HepG2 (cell line): Measurements from ENCODE around the gene GALNT5. TPM values are rescaled to one million over a fixed set of nuclear protein-coding genes. Genes with fewer than 3 reads are reported as not detected.

Experiments
- ATAC-seq: fragments of 200-7000 bp; cut with Tn5 transposase; 3 replicates; pipeline ENCODE4 v1.9.1; 2020; ENCODE audit warnings: mild to moderate bottlenecking, moderate library complexity
- BruUV-seq: library from RNA; stranded (reverse); fragments of 400-500 nt; replicated peaks from 2 replicates; lab custom pipeline; 2021; lab: Mats Ljungman, UMichigan
- CTCF ChIA-PET: fragments of 300-600 bp; formaldehyde crosslinking; extraction: SDS; loops from one replicate; lab custom pipeline; 2021; ENCODE audit warnings: low total read pairs, inconsistent platforms, low intra/inter-chr PET ratio; lab: Yijun Ruan, JAX
- POLR2A ChIA-PET: fragments of 350-600 bp; sonication (Branson Sonifier 250); formaldehyde crosslinking; loops from one replicate; lab custom pipeline; 2020; ENCODE audit warnings: antibody characterized with exemption, inconsistent platforms; lab: Yijun Ruan, JAX
- DNase-seq: peaks from one replicate; pipeline ENCODE4 v3.0.0-alpha.2; 2015; ENCODE audit warnings: low spot score
- FAIRE-seq: peaks from 3 replicates; lab custom pipeline; 2011; peaks lifted over from hg19 to GRCh38; lab: Jason Lieb, UNC
- H2AFZ ChIP-seq: one replicate; pipeline ENCODE4 v1.6.1; 2011; ENCODE audit warnings: low read length, inconsistent platforms
- H3K27ac ChIP-seq: fragments of 300-600 bp; 3 replicates; pipeline ENCODE4 v1.8.0; 2011; ENCODE audit warnings: mixed run types, mild to moderate bottlenecking, mixed read lengths, low read length, inconsistent platforms; ENCODE audit not compliant: insufficient read depth; ENCODE audit errors: extremely low read length
- H3K27me3 ChIP-seq, 2 experiments: fragments of 200-600 bp in 1 of 2; 2 replicates in 1 of 2; 3 replicates in 1 of 2; pipeline versions ENCODE4 v1.6.0 to v1.8.0; 2011; ENCODE audit warnings: low read length in 2 of 2, mild to moderate bottlenecking in 2 of 2, moderate library complexity in 2 of 2, inconsistent platforms in 1 of 2; ENCODE audit not compliant: insufficient read depth in 2 of 2, control insufficient read depth in 1 of 2
- H3K36me3 ChIP-seq, 2 experiments: fragments of 200-600 bp in 1 of 2; replicated peaks in 1 of 2; 2 replicates in 1 of 2; 3 replicates in 1 of 2; pipeline versions ENCODE4 v1.5.1 to v1.8.0; 2011; ENCODE audit warnings: low read length in 2 of 2, inconsistent platforms in 1 of 2; ENCODE audit not compliant: insufficient read depth in 2 of 2, control insufficient read depth in 1 of 2
- H3K4me1 ChIP-seq: 2 replicates; pipeline ENCODE4 v1.5.1; 2012; ENCODE audit warnings: low read length, inconsistent platforms; ENCODE audit not compliant: insufficient read depth
- H3K4me2 ChIP-seq: 2 replicates; pipeline ENCODE4 v1.6.0; 2011; ENCODE audit warnings: low read depth, low read length, inconsistent platforms
- H3K4me3 ChIP-seq, 3 experiments: fragments of 200-600 bp in 1 of 3; sonication (generic), shearing (Covaris generic) in 1 of 3; replicated peaks in 1 of 3; 2 replicates each; pipeline ENCODE4 v1.5.1; 2011 to 2016; ENCODE audit warnings: low read length in 3 of 3, inconsistent platforms in 2 of 3, low read depth in 2 of 3, mild to moderate bottlenecking in 2 of 3, control low read depth in 1 of 3, mixed read lengths in 1 of 3; ENCODE audit not compliant: insufficient read depth in 1 of 3
- H3K79me2 ChIP-seq: one replicate; pipeline ENCODE4 v1.6.1; 2011; ENCODE audit warnings: low read length, inconsistent platforms; ENCODE audit not compliant: insufficient read depth
- H3K9ac ChIP-seq: 2 replicates; pipeline ENCODE4 v1.6.0; 2011; ENCODE audit warnings: mild to moderate bottlenecking, low read depth, low read length, inconsistent platforms; ENCODE audit not compliant: insufficient read depth
- H3K9me3 ChIP-seq: 2 replicates; pipeline ENCODE4 v1.5.1; 2012; ENCODE audit warnings: mild to moderate bottlenecking, low read length
- H4K20me1 ChIP-seq: 2 replicates; pipeline ENCODE4 v1.6.0; 2011; ENCODE audit warnings: inconsistent platforms, mild to moderate bottlenecking, low read length, moderate library complexity; ENCODE audit not compliant: insufficient read depth
- DPF2 ChIP-seq: sonication (generic); formaldehyde crosslinking; IDR thresholded peaks from 2 replicates; pipeline ENCODE4 v1.4.0; 2020; ENCODE audit warnings: mild to moderate bottlenecking, low read depth, missing genetic modification reagents, borderline replicate concordance
- FOSL1 ChIP-seq: sonication (generic); formaldehyde crosslinking; IDR thresholded peaks from 2 replicates; pipeline ENCODE4 v1.9.0; 2021; ENCODE audit warnings: missing genetic modification reagents, borderline replicate concordance
- HNRNPK ChIP-seq: fragments of 200-400 bp; formaldehyde crosslinking; IDR thresholded peaks from 2 replicates; pipeline ENCODE4 v1.6.1; 2018; ENCODE audit warnings: low read length, low read depth, moderate library complexity, mild to moderate bottlenecking; ENCODE audit not compliant: poor library complexity, severe bottlenecking
- JUNB ChIP-seq: sonication (generic); formaldehyde crosslinking; IDR thresholded peaks from 2 replicates; pipeline ENCODE4 v1.8.0; 2022; ENCODE audit warnings: missing genetic modification reagents, mild to moderate bottlenecking, borderline replicate concordance
- KLF16 ChIP-seq, 2 experiments: sonication (generic) in 1 of 2; formaldehyde crosslinking in 1 of 2; IDR thresholded peaks; 2 replicates each; pipeline versions ENCODE4 v1.6.1 to v1.8.0; 2016 to 2023; ENCODE audit warnings: missing genetic modification reagents in 2 of 2, missing compliant biosample characterization in 1 of 2
- POLR2AphosphoS5 ChIP-seq: IDR thresholded peaks from 2 replicates; pipeline ENCODE4 v1.6.1; 2012; ENCODE audit warnings: low read depth, low read length
- ZFP90 ChIP-seq: sonication (generic); formaldehyde crosslinking; IDR thresholded peaks from 2 replicates; pipeline ENCODE4 v1.8.0; 2022; ENCODE audit warnings: missing genetic modification reagents, mild to moderate bottlenecking, inconsistent platforms, borderline replicate concordance
- ZFYVE20 ChIP-seq: sonication (generic); formaldehyde crosslinking; IDR thresholded peaks from 2 replicates; pipeline ENCODE4 v1.8.0; 2023; ENCODE audit warnings: low read depth, mild to moderate bottlenecking, moderate library complexity, missing genetic modification reagents, borderline replicate concordance
- ZNF749 ChIP-seq: sonication (generic); formaldehyde crosslinking; IDR thresholded peaks from 2 replicates; pipeline ENCODE4 v1.8.0; 2022; ENCODE audit warnings: mild to moderate bottlenecking, missing genetic modification reagents, moderate library complexity, borderline replicate concordance
- WGBS: methylation state at CpG from one replicate; pipeline ENCODE4 v1.1.6; 2017; ENCODE audit warnings: low lambda C conversion rate; 5-methylcytosine and 5-hydroxymethylcytosine counted together
- in situ Hi-C: cut with HindIII; loops from 2 replicates; pipeline ENCODE4 v1.10.0; 2017; ENCODE audit warnings: low pct_unique_long_range_greater_than_20kb; ENCODE audit not compliant: extremely low pct_ligation_motif_present
- intact Hi-C: fragments of 100-400 bp; cut with micrococcal nuclease; formaldehyde crosslinking; loops from one replicate; pipeline ENCODE4 v1.10.0; 2022; ENCODE audit not compliant: unreplicated experiment
- polyA plus RNA-seq, 8 experiments: library from polyadenylated mRNA; depleted of rRNA in 3 of 8; stranded (reverse) in 7 of 8; unstranded in 1 of 8; fragments of >200 nt; fragmentation: Illumina TruSeq in 4 of 8; extraction: Trizol in 4 of 8; gene quantifications; 2 replicates each; pipeline versions ENCODE4 v1.2.1 to v1.2.3, GENCODE V29; 2011 to 2016; ENCODE audit warnings: low read depth in 4 of 8, missing spikeins in 1 of 8, mixed read lengths in 1 of 8; ENCODE audit not compliant: insufficient read depth in 1 of 8
- total RNA-seq, 5 experiments: library from RNA; depleted of rRNA; stranded (reverse); fragments of >200 nt; fragmentation: Illumina TruSeq; extraction: Trizol; gene quantifications; 2 replicates each; pipeline ENCODE4 v1.2.3, GENCODE V29; 2016; ENCODE audit warnings: low read depth in 1 of 5

The GALNT5 gene
- total and polyA plus RNA-seq, 2 of the 13 experiments (the other 11 are each of a cell fraction or from before 2014, with no cell fraction given): not detected

GRCh38 chr2:157283468-157283867 lies 26.0 kb downstream of the GALNT5 start (continued):
- TF ChIP-seq FOSL1 (CRISPR knock-in tag) (no peak), ZFP90 (no peak), JUNB (CRISPR knock-in tag) (no peak), ZNF749 (no peak), POLR2AphosphoS5 (no peak), KLF16 (CRISPR knock-in tag; IDR thresholded peaks at IDR 0.05) (no peak)
- TF ChIP-seq, all 625 proteins: peak for 0

DNA sequence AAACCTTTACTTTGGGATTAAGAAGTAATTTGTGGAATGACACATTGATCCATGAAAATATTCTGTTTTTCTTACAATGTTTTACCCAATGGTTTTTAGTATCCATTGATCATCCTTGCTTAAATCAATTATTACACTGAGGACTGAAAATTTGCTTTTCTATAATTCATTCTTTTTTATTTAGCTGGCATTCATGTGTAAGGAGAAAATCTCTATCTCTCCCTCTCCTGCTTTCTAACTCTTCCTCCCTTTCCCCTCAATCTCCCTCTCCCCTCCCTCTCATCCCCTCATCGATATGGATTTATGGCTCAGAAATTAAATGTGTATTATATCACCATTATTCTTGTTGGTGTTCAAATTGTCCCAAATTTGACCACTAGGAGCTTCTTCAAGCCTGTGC lies 29.7 kb downstream of the GALNT5 start:
- in situ Hi-C loops (no loop called here), intact Hi-C loops (no loop called here)
- POLR2A ChIA-PET: no interaction called here
- no peak overlapping the region for H3K9ac ChIP-seq
- ATAC-seq: no peak
- H3K27me3 ChIP-seq: no peaks in the 10 kb centered on the region
- no peaks in the 10 kb centered on the region for H3K4me1 ChIP-seq
- TF ChIP-seq HNRNPK (peak; percentile 73), ZFYVE20 (CRISPR knock-in tag) (no peak), DPF2 (no peak)
- no peak for FAIRE-seq
- H3K9me3 ChIP-seq: no peaks in the 10 kb centered on the region
- DNase-seq: no peak
- H3K36me3 ChIP-seq: no peaks in the 10 kb centered on the region
- no peak overlapping the region for H3K27ac ChIP-seq
- CTCF ChIA-PET: no interaction called here
- H3K79me2 ChIP-seq: no peaks in the 10 kb centered on the region
- WGBS: 4% methylated on average over 1 of the region's 1 CpG
- no peaks in the 10 kb centered on the region for H4K20me1 ChIP-seq
- H3K4me2 ChIP-seq: no peak overlapping the region
- H2AFZ ChIP-seq: no peak overlapping the region
- no TSS peak for BruUV-seq
- no peak overlapping the region for H3K4me3 ChIP-seq
